DND-41 (cell line): Measurements from ENCODE around the gene RCAN2.

Experiments used
- ATAC-seq: fragments of 200-7000 bp; cut with Tn5 transposase; 3 replicates; pipeline ENCODE4 v1.9.1; 2021; ENCODE audit warnings: low read depth; ENCODE audit not compliant: insufficient read depth
- DNase-seq: peaks from one replicate; pipeline ENCODE4 v3.0.0-alpha.2; 2020
- H2AFZ ChIP-seq: 2 replicates; pipeline ENCODE4 v1.6.0; 2012; ENCODE audit warnings: low read depth, low read length
- H3K27ac ChIP-seq: 2 replicates; pipeline ENCODE4 v1.5.1; 2012; ENCODE audit warnings: low read length, inconsistent platforms
- H3K27me3 ChIP-seq: fragments of 200-600 bp; sonication (generic); 2 replicates; pipeline ENCODE4 v1.6.0; 2012; ENCODE audit warnings: low read length, mild to moderate bottlenecking, inconsistent platforms; ENCODE audit not compliant: insufficient read depth, poor library complexity
- H3K36me3 ChIP-seq: 2 replicates; pipeline ENCODE4 v1.5.1; 2012; ENCODE audit warnings: low read length, inconsistent platforms; ENCODE audit not compliant: insufficient read depth
- H3K4me1 ChIP-seq: 2 replicates; pipeline ENCODE4 v1.5.1; 2012; ENCODE audit warnings: mild to moderate bottlenecking, low read length; ENCODE audit not compliant: insufficient read depth
- H3K4me2 ChIP-seq: 2 replicates; pipeline ENCODE4 v1.6.0; 2012; ENCODE audit warnings: mild to moderate bottlenecking, moderate library complexity, low read length, inconsistent platforms; ENCODE audit not compliant: insufficient read depth
- H3K4me3 ChIP-seq, 2 experiments: fragments of 200-600 bp in 1 of 2; shearing (Covaris generic) in 1 of 2; 2 replicates each; pipeline ENCODE4 v1.5.1; 2012 to 2016; ENCODE audit warnings: inconsistent platforms in 2 of 2, low read length in 2 of 2, mild to moderate bottlenecking in 2 of 2, low read depth in 1 of 2, moderate library complexity in 1 of 2
- H3K79me2 ChIP-seq: 2 replicates; pipeline ENCODE4 v1.6.0; 2012; ENCODE audit warnings: low read length, inconsistent platforms; ENCODE audit not compliant: insufficient read depth
- H3K9ac ChIP-seq: 2 replicates; pipeline ENCODE4 v1.6.0; 2012; ENCODE audit warnings: low read depth, mild to moderate bottlenecking, inconsistent platforms, low read length, moderate library complexity
- H3K9me3 ChIP-seq: 2 replicates; pipeline ENCODE4 v1.5.1; 2012; ENCODE audit warnings: low read length, moderate library complexity, mild to moderate bottlenecking, inconsistent platforms; ENCODE audit not compliant: insufficient read depth, severe bottlenecking
- H4K20me1 ChIP-seq: 2 replicates; pipeline ENCODE4 v1.6.0; 2012; ENCODE audit warnings: low read length; ENCODE audit not compliant: insufficient read depth
- EZH2 ChIP-seq: IDR thresholded peaks from 3 replicates; pipeline ENCODE4 v1.6.1; 2012; ENCODE audit warnings: borderline replicate concordance, low read depth, mild to moderate bottlenecking, moderate library complexity, low read length, inconsistent platforms; ENCODE audit not compliant: severe bottlenecking
- TF ChIP-seq, protein P1 (sequence below): IDR thresholded peaks from 2 replicates; pipeline ENCODE4 v1.5.1; 2012; ENCODE audit warnings: borderline replicate concordance, low read length, moderate library complexity, mild to moderate bottlenecking; ENCODE audit not compliant: poor library complexity, severe bottlenecking; ENCODE audit errors: extremely low read depth

The RCAN2 gene

DNA sequence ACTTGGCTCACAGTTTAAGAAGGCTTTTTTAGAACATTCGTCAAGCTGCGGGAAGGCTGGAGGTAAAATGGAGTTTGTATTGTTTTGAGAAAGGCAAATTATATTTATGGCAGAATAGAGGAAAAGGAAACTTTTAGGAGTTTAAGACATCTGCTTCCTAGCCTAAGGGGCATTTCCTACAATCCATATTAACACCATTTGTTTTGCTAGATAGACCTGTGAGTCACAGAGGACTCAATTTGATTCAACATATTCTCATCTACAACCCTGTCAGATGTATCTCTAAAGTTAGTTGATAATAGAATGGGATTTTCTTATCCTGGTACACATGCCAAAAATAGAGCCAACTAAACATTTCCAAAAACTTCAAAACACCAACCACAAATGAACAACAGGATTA, 35.0 kb downstream of the RCAN2 start:
- Histone ChIP-seq H3K4me3 (no peak overlapping the region), H3K36me3 (no peaks in the 10 kb centered on the region), H2AFZ (no peak overlapping the region), H3K27ac (no peak overlapping the region), H3K9ac (no peak overlapping the region), H3K4me1 (no peaks in the 10 kb centered on the region), H3K27me3 (no peaks in the 10 kb centered on the region), H3K9me3 (no peaks in the 10 kb centered on the region), H3K79me2 (no peaks in the 10 kb centered on the region), H3K4me2 (no peak overlapping the region), H4K20me1 (no peaks in the 10 kb centered on the region)
- DNase-seq (no peak), ATAC-seq (no peak)
- TF ChIP-seq, protein P1, sequence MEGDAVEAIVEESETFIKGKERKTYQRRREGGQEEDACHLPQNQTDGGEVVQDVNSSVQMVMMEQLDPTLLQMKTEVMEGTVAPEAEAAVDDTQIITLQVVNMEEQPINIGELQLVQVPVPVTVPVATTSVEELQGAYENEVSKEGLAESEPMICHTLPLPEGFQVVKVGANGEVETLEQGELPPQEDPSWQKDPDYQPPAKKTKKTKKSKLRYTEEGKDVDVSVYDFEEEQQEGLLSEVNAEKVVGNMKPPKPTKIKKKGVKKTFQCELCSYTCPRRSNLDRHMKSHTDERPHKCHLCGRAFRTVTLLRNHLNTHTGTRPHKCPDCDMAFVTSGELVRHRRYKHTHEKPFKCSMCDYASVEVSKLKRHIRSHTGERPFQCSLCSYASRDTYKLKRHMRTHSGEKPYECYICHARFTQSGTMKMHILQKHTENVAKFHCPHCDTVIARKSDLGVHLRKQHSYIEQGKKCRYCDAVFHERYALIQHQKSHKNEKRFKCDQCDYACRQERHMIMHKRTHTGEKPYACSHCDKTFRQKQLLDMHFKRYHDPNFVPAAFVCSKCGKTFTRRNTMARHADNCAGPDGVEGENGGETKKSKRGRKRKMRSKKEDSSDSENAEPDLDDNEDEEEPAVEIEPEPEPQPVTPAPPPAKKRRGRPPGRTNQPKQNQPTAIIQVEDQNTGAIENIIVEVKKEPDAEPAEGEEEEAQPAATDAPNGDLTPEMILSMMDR, result no peak
- no peak for TF ChIP-seq EZH2

DNA sequence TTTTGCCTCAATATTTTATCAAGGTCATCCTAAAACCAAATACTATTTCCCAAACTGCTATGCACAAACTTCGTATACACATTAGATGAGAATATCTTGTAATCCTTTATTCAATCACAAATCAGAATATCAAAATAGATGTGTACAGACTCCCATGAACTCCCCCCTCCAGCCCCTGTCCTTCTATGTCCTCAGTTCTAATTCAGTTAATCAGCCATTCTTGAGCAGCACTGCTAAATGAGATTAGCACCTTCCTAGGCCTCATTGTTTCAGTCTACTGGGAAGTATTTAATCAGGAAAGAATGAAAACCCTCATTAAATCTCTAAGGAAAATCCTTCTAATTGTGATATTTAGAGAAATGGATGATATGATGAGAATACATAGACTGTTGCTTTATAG, 36.6 kb downstream of the RCAN2 start:
- Histone ChIP-seq H3K27me3 (no peaks in the 10 kb centered on the region), H3K9me3 (no peaks in the 10 kb centered on the region), H3K4me3 (no peak overlapping the region), H3K79me2 (no peaks in the 10 kb centered on the region), H3K9ac (no peak overlapping the region), H3K27ac (no peak overlapping the region), H3K4me1 (no peaks in the 10 kb centered on the region), H4K20me1 (no peaks in the 10 kb centered on the region), H3K4me2 (no peak overlapping the region), H3K36me3 (no peaks in the 10 kb centered on the region), H2AFZ (no peak overlapping the region)
- ATAC-seq (no peak), DNase-seq (no peak)
- TF ChIP-seq EZH2, result no peak

DNA sequence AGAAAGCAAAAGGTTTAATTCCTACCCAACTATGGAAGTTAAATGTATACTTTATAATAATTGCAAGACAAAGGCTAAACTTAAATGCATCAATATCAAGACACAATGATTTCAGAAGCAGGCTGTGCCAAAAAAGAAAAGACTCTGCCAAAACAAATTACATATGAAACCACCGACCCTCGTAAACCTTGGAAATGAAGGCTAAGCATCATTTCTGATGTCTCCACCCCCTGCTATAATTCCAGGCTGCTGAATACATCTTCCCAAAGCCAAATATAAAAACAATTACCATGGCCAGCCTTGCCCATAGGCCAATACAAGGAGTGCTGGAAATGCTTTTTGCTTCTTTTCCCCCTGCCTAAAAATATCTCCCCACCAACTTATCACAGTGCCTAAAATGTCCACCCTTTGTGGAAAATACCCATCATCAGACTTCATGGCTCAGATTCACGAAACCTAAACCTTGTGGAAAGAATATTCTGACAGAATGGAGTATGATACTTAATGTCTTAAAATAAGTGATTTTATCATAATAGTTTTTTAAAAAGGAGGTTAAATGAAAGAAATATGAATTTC, 37.4 kb downstream of the RCAN2 start:
- no peak for DNase-seq
- no peak for ATAC-seq
- Histone ChIP-seq H3K79me2 (no peaks in the 10 kb centered on the region), H3K4me2 (no peak overlapping the region), H3K9ac (no peak overlapping the region), H3K9me3 (no peaks in the 10 kb centered on the region), H3K4me3 (no peak overlapping the region), H2AFZ (no peak overlapping the region), H3K36me3 (no peaks in the 10 kb centered on the region), H3K27ac (no peak overlapping the region), H4K20me1 (no peaks in the 10 kb centered on the region), H3K27me3 (no peaks in the 10 kb centered on the region), H3K4me1 (no peaks in the 10 kb centered on the region)
- TF ChIP-seq, protein P1, result no peak
- TF ChIP-seq EZH2, result no peak

DNA sequence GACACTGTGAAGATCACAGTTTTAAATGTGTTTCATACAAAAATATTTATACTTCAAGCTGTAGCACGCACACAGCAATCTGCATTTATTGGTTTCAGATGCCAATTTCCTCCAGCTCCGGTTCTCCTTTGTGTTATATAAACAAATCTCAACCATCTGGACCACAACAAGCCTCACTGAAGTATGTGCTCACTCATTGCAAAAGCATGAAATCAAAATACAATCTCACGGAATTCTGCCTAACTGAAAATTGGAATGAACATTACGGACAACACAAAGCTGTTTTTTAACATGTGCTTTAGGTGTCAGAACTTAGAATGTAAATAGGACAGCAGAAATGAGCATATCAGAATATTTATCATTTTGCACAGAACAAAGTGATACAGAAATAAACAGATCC, 38.0 kb downstream of the RCAN2 start:
- DNase-seq, result no peak

More for the DNA sequence above, 38.0 kb downstream of the RCAN2 start:
- H3K79me2 ChIP-seq, result no peaks in the 10 kb centered on the region
- no peaks in the 10 kb centered on the region for H3K27me3 ChIP-seq
- no peaks in the 10 kb centered on the region for H3K4me1 ChIP-seq
- no peak overlapping the region for H3K9ac ChIP-seq
- H3K4me2 ChIP-seq, result no peak overlapping the region
- H4K20me1 ChIP-seq, result no peaks in the 10 kb centered on the region
- no peak for ATAC-seq
- H3K36me3 ChIP-seq, result no peaks in the 10 kb centered on the region
- H3K4me3 ChIP-seq, result no peak overlapping the region
- TF ChIP-seq EZH2, result no peak
- TF ChIP-seq, protein P1, result no peak
- no peak overlapping the region for H3K27ac ChIP-seq
- H3K9me3 ChIP-seq, result no peaks in the 10 kb centered on the region
- H2AFZ ChIP-seq, result no peak overlapping the region
